NCI-H2171 (cell line): Measurements from ENCODE around the gene CEP70.
"Not testable (repeated sequence)": the region's sequence is repeated elsewhere in the genome, so short reads cannot be mapped to it uniquely, and the experiment has no call there.

ENCODE experiments used
- DNase-seq: peaks from one replicate; lab custom pipeline; 2025; lab: John Stamatoyannopoulos, UW

Gene CEP70

GRCh38 chr3:138513090-138513843 is 80.8 kb downstream of the CEP70 start:
- no peak for DNase-seq

GRCh38 chr3:138511945-138512344 is 82.1 kb downstream of the CEP70 start:
- no peak for DNase-seq

- DNase-seq, result no peak
Measured at GRCh38 chr3:138509586-138509985, 84.5 kb downstream of the CEP70 start.

GRCh38 chr3:138507524-138507923 is 86.5 kb downstream of the CEP70 start:
- no peak for DNase-seq

- DNase-seq, result no peak
Measured at GRCh38 chr3:138498991-138499390, 95.1 kb downstream of the CEP70 start.

- DNase-seq, result no peak
Measured at GRCh38 chr3:138497851-138498250, 96.2 kb downstream of the CEP70 start.

- DNase-seq, result no peak
Measured at GRCh38 chr3:138497021-138497420, 97.0 kb downstream of the CEP70 start.

- DNase-seq, result no peak
Measured at GRCh38 chr3:138496436-138496835, 97.6 kb downstream of the CEP70 start.

GRCh38 chr3:138495638-138496037 is 98.4 kb downstream of the CEP70 start:
- not testable (repeated sequence) for DNase-seq

GRCh38 chr3:138494607-138494929 is 99.5 kb downstream of the CEP70 start:
- no peak for DNase-seq

GRCh38 chr3:138493804-138494606 is 100.1 kb downstream of the CEP70 start:
- DNase-seq, result no peak

- no peak for DNase-seq
Measured at GRCh38 chr3:138492980-138493675, 100.9 kb downstream of the CEP70 start.

GRCh38 chr3:138491971-138492370 is 102.1 kb downstream of the CEP70 start:
- no peak for DNase-seq

- DNase-seq, result not testable (repeated sequence)
Measured at GRCh38 chr3:138486580-138486979, 107.5 kb downstream of the CEP70 start.

GRCh38 chr3:138484672-138485071 is 109.4 kb downstream of the CEP70 start:
- not testable (repeated sequence) for DNase-seq

GRCh38 chr3:138479438-138479863 is 114.6 kb downstream of the CEP70 start:
- no peak for DNase-seq

GRCh38 chr3:138477801-138478200 is 116.3 kb downstream of the CEP70 start:
- DNase-seq, result no peak

GRCh38 chr3:138477120-138477519 is 116.9 kb downstream of the CEP70 start:
- DNase-seq, result no peak

- DNase-seq, result no peak
Measured at GRCh38 chr3:138476526-138476925, 117.5 kb downstream of the CEP70 start.

- no peak for DNase-seq
Measured at GRCh38 chr3:138474163-138474562, 119.9 kb downstream of the CEP70 start.

- DNase-seq, result no peak
Measured at GRCh38 chr3:138473391-138473790, 120.7 kb downstream of the CEP70 start.

- DNase-seq, result no peak
Measured at GRCh38 chr3:138472141-138472825, 121.8 kb downstream of the CEP70 start.
